Adrenal gland (tissue), 12 donors: ENCODE measurements around the gene ZNF598. TPM values are rescaled to one million over a fixed set of nuclear protein-coding genes. Genes with fewer than 3 reads are reported as not detected.

ENCODE experiments used
- DNase-seq, 7 donors: peaks; one replicate each; pipeline ENCODE4 v3.0.0-alpha.2; 2019 to 2020
- H3K27ac ChIP-seq, 5 donors: fragments of 200-600 bp; sonication (generic) in 4 of 5; 1 replicate in 3 of 5; 2 replicates in 2 of 5; pipeline versions ENCODE4 v1.5.1 to v1.8.0; 2016 to 2020; ENCODE audit warnings: mild to moderate bottlenecking in 1 of 5
- H3K27me3 ChIP-seq: fragments of 200-600 bp; 2 replicates; pipeline ENCODE4 v1.8.0; 2021
- H3K36me3 ChIP-seq, 2 donors: fragments of 200-600 bp; replicated peaks in 1 of 2; 1 replicate in 1 of 2; 2 replicates in 1 of 2; pipeline versions ENCODE4 v1.5.1 to v1.8.0; 2018 to 2022
- H3K4me1 ChIP-seq, 2 donors: fragments of 200-600 bp; replicated peaks in 1 of 2; 1 replicate in 1 of 2; 2 replicates in 1 of 2; pipeline versions ENCODE4 v1.5.1 to v1.8.0; 2018 to 2021
- H3K4me3 ChIP-seq, 4 donors: fragments of 200-600 bp; sonication (generic) in 3 of 4; one replicate each; pipeline ENCODE4 v1.5.1; 2016 to 2018
- H3K9me3 ChIP-seq, 3 donors: fragments of 200-600 bp; sonication (generic) in 1 of 3; replicated peaks in 1 of 3; 1 replicate in 2 of 3; 2 replicates in 1 of 3; pipeline versions ENCODE4 v1.5.1 to v1.8.0; 2016 to 2021
- POLR2A ChIP-seq, 2 donors: fragments of 450-650 bp; IDR thresholded peaks; one replicate each; pipeline ENCODE4 v1.6.1; 2017; ENCODE audit warnings: antibody characterized with exemption in 2 of 2, mild to moderate bottlenecking in 2 of 2, moderate library complexity in 1 of 2
- WGBS, 4 donors: extraction: QIAGEN DNeasy Blood & Tissue Kit in 2 of 4; methylation state at CpG; one replicate each; pipeline versions ENCODE4 v1.1.5 to v1.1.7; 2013 to 2017; 5-methylcytosine and 5-hydroxymethylcytosine counted together
- intact Hi-C, 2 donors: fragments of 100-400 bp; cut with DNase I; formaldehyde crosslinking; loops; one replicate each; pipeline versions ENCODE4 v1.14.1 to v1.15.0; 2022 to 2023
- polyA plus RNA-seq, 3 donors: library from polyadenylated mRNA; stranded (reverse); fragments of 200-250 nt in 2 of 3; fragments of 350-450 nt in 1 of 3; fragmentation: Illumina TruSeq in 1 of 3; extraction: RNeasy Lipid Tissue Mini Kit (QIAGEN cat#74804) in 1 of 3; gene quantifications; one replicate each; pipeline ENCODE4 v1.2.3, GENCODE V29; 2013 to 2014
- total RNA-seq, 9 donors: library from RNA; depleted of rRNA in 4 of 9; stranded (reverse); fragments of >200 nt in 4 of 9; fragments of 120-200 nt in 1 of 9; fragmentation: NEBNext Ultra II Directional in 1 of 9; extraction: Animal tissue kit (Norgen Biotek cat#: 25700) in 1 of 9; gene quantifications; one replicate each; pipeline versions ENCODE4 v1.1.0 to v1.2.4, GENCODE V29; 2013 to 2023
- TF ChIP-seq, protein P1 (sequence below), 6 experiments: fragments of 450-650 bp in 4 of 6; fragments of 200-600 bp in 2 of 6; sonication (generic) in 1 of 6; IDR thresholded peaks; 1 replicate in 5 of 6; 2 replicates in 1 of 6; pipeline versions ENCODE4 v1.5.1 to v1.8.0; 2016 to 2021; ENCODE audit warnings: antibody characterized with exemption in 6 of 6, mild to moderate bottlenecking in 2 of 6, moderate library complexity in 1 of 6
- donor health status: healthy with polysubstance abuse.
- donor health status: Bipolar disorder and iron deficiency.
- donor health status: DM: yes; HTN: yes; CAD: no.
- donor health status: DM: no; HTN: no; CAD: no.
- donor health status: DM: no; HTN: no; CAD: no.
- donor health status: DM: yes; HTN: yes; CAD: no.

The ZNF598 gene
- total and polyA plus RNA-seq, 12 donors, result 4.7 to 51.5 (median 29.0) TPM

- no peak overlapping the region for H3K4me3 ChIP-seq
- no peaks in the 10 kb centered on the region for H3K27me3 ChIP-seq
- TF ChIP-seq, protein P1, sequence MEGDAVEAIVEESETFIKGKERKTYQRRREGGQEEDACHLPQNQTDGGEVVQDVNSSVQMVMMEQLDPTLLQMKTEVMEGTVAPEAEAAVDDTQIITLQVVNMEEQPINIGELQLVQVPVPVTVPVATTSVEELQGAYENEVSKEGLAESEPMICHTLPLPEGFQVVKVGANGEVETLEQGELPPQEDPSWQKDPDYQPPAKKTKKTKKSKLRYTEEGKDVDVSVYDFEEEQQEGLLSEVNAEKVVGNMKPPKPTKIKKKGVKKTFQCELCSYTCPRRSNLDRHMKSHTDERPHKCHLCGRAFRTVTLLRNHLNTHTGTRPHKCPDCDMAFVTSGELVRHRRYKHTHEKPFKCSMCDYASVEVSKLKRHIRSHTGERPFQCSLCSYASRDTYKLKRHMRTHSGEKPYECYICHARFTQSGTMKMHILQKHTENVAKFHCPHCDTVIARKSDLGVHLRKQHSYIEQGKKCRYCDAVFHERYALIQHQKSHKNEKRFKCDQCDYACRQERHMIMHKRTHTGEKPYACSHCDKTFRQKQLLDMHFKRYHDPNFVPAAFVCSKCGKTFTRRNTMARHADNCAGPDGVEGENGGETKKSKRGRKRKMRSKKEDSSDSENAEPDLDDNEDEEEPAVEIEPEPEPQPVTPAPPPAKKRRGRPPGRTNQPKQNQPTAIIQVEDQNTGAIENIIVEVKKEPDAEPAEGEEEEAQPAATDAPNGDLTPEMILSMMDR (IDR thresholded peaks at IDR 0.05), result no peak
- TF ChIP-seq POLR2A (IDR thresholded peaks at IDR 0.05), result no peak
- no peaks in the 10 kb centered on the region for H3K9me3 ChIP-seq
- no peaks in the 10 kb centered on the region for H3K36me3 ChIP-seq
- H3K4me1 ChIP-seq, result peaks cover 0 to 33% of the 10 kb centered on the region in 2 donors
- H3K27ac ChIP-seq, result no peak overlapping the region
- WGBS, 4 donors, result 80 to 93% (median 87%) methylated on average over 10 to 11 of the region's 11 CpGs
- intact Hi-C loops, result no loop called here
- DNase-seq, result no peak
Observed at GRCh38 chr16:2042986-2043666, 33.5 kb upstream of the ZNF598 start.

DNA sequence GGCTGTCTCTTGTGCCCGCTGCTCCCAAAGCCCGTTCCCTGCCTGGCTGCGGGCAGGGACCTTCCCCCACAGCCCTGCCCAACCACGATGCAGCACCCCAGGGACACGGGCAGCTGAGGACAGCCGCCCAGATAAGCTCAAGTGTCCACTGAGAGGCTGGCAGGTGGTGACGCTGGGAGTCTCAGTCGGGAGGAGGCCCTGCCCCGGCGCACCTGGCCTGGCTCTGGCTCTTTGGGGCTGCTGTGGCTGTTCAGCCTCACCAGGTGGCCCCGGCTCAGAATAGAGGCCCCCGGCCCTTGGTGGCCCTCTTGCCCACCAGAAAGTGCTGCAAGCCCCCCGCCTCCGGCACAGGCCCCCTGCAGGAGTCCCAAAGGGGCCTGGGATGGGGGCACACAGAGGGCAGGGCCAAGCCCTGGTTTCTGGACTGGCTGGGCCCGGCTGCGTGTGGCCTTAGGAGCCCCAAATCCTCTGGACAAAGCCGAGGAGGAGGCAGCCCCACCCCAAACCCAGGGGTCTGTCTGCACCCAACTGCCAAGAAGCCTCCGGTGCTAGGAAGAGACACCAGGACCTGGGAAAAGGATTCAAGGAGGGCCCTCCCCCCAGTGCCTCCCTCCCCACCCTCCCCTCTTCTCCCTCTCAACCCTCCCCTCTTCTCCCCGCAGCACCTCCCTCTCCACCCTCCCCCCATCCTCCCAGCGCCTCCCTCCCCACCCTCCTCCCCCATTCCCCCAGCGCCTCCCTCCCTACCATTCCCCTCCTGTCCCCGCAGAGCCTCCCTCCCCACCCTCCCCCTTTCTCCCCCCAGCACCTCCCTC lies 32.8 kb upstream of the ZNF598 start:
- no peak for DNase-seq
- H3K36me3 ChIP-seq, result no peaks in the 10 kb centered on the region
- H3K27ac ChIP-seq, result no peak overlapping the region
- no peak for TF ChIP-seq POLR2A (IDR thresholded peaks at IDR 0.05)
- TF ChIP-seq, protein P1 (IDR thresholded peaks at IDR 0.05), result no peak
- H3K4me3 ChIP-seq, result no peak overlapping the region
- H3K9me3 ChIP-seq, result no peaks in the 10 kb centered on the region
- intact Hi-C loops, result no loop called here
- H3K4me1 ChIP-seq, result peaks cover 0 to 33% of the 10 kb centered on the region in 2 donors
- no peaks in the 10 kb centered on the region for H3K27me3 ChIP-seq
- WGBS, 4 donors, result 63 to 83% (median 80%) methylated on average over 6 to 22 of the region's 22 CpGs

- TF ChIP-seq POLR2A (IDR thresholded peaks at IDR 0.05), result no peak
- TF ChIP-seq, protein P1 (IDR thresholded peaks at IDR 0.05), result no peak
- peak in 1 of 7 donors; percentile 70 for DNase-seq
- Histone ChIP-seq H3K36me3 (no peaks in the 10 kb centered on the region), H3K4me1 (peaks cover 0 to 34% of the 10 kb centered on the region in 2 donors), H3K9me3 (no peaks in the 10 kb centered on the region), H3K4me3 (no peak overlapping the region), H3K27ac (peak overlapping the region in 1 of 5 donors; percentile 78), H3K27me3 (no peaks in the 10 kb centered on the region)
- 82 to 86% (median 84%) methylated on average over 3 to 20 of the region's 20 CpGs for WGBS, 4 donors
- intact Hi-C loops, result no loop called here
Observed at GRCh38 chr16:2040787-2041522, 31.3 kb upstream of the ZNF598 start.
